Stomach (tissue), 9 donors: ENCODE data around the gene LAMTOR1. TPM values are rescaled to one million over a fixed set of nuclear protein-coding genes. Genes with fewer than 3 reads are reported as not detected.

Experiments
- DNase-seq, 2 donors: peaks; one replicate each; pipeline versions ENCODE4 v3.0.0 to v3.0.0-alpha.2; 2013 to 2019
- H3K27ac ChIP-seq, 5 donors: fragments of 200-600 bp in 4 of 5; sonication (generic) in 4 of 5; one replicate each; pipeline ENCODE4 v1.5.1; 2013 to 2019; ENCODE audit warnings: mild to moderate bottlenecking in 1 of 5, moderate library complexity in 1 of 5
- H3K27me3 ChIP-seq, 3 donors: fragments of 200-600 bp; sonication (generic); one replicate each; pipeline ENCODE4 v1.5.1; 2017 to 2019; ENCODE audit warnings: mixed run types in 1 of 3
- H3K36me3 ChIP-seq, 4 donors: fragments of 200-600 bp; sonication (generic); 1 replicate in 3 of 4; 2 replicates in 1 of 4; pipeline ENCODE4 v1.5.1; 2016 to 2019
- H3K4me1 ChIP-seq, 4 donors: fragments of 200-600 bp; sonication (generic); one replicate each; pipeline ENCODE4 v1.5.1; 2016 to 2019
- H3K4me3 ChIP-seq, 4 donors: fragments of 200-600 bp; sonication (generic) in 3 of 4; one replicate each; pipeline ENCODE4 v1.5.1; 2016 to 2019; ENCODE audit warnings: mild to moderate bottlenecking in 1 of 4
- H3K9me3 ChIP-seq, 4 donors: fragments of 200-600 bp; sonication (generic); one replicate each; pipeline ENCODE4 v1.5.1; 2016 to 2019
- EP300 ChIP-seq: sonication (generic); formaldehyde crosslinking; IDR thresholded peaks from one replicate; pipeline ENCODE4 v1.6.1; 2017; ENCODE audit warnings: antibody characterized with exemption
- POLR2A ChIP-seq, 4 donors: fragments of 450-650 bp; IDR thresholded peaks; one replicate each; pipeline ENCODE4 v1.6.1; 2016; ENCODE audit warnings: antibody characterized with exemption in 4 of 4, control low read depth in 2 of 4, mild to moderate bottlenecking in 1 of 4, moderate library complexity in 1 of 4
- POLR2AphosphoS5 ChIP-seq, 3 donors: sonication (generic); formaldehyde crosslinking; IDR thresholded peaks; one replicate each; pipeline ENCODE4 v1.6.1; 2016; ENCODE audit warnings: antibody characterized with exemption in 3 of 3
- WGBS, 5 donors: extraction: QIAGEN DNeasy Blood & Tissue Kit in 3 of 5; methylation state at CpG; one replicate each; pipeline versions ENCODE4 v1.1.5 to v1.1.7; 2013 to 2018; 5-methylcytosine and 5-hydroxymethylcytosine counted together
- intact Hi-C: fragments of 100-400 bp; cut with DNase I; formaldehyde crosslinking; loops from one replicate; pipeline ENCODE4 v1.15.1; 2023; ENCODE audit warnings: low total_unique reads
- polyA plus RNA-seq, 3 donors: library from polyadenylated mRNA; stranded (reverse); fragments of 200-250 nt; gene quantifications; one replicate each; pipeline ENCODE4 v1.2.3, GENCODE V29; 2013
- total RNA-seq, 5 donors: library from RNA; depleted of rRNA; stranded (reverse); fragments of >200 nt; gene quantifications; one replicate each; pipeline versions ENCODE4 v1.1.0 to v1.2.3, GENCODE V29; 2014 to 2016
- TF ChIP-seq, protein P1 (sequence below), 7 experiments: fragments of 450-650 bp in 4 of 7; fragments of 200-600 bp in 3 of 7; sonication (generic) in 3 of 7; IDR thresholded peaks; one replicate each; pipeline ENCODE4 v1.5.1; 2016 to 2019; ENCODE audit warnings: antibody characterized with exemption in 7 of 7, control low read depth in 2 of 7, mild to moderate bottlenecking in 1 of 7
- donor health status: healthy with polysubstance abuse.
- donor health status: Bipolar disorder and iron deficiency.
- donor health status: healthy.

Gene LAMTOR1
- total and polyA plus RNA-seq, 8 donors = 3.5 to 159 (median 94.3) TPM

DNA sequence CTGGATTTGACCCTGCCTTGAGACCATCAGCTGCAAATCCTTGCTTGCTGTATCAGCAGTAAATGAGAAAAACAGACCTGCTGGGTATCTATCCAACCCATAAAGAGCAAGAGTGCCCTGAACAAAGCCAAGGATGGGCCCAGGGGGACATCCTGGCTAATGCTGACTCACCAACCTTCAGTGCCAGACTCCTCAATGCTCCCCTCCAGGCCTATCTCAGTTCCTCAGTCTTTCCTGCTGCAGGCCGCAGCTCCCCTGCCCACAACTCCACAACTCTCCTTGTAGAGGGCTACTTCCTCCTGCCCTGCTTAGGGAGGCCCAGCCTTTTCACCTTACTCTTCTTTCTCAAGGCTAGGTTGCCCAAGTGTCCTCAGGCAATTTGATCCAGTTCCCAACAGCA, 2.6 kb downstream of the LAMTOR1 start:
- Histone ChIP-seq H3K4me1 (peaks cover 22 to 51% (median 45%) of the 10 kb centered on the region in 4 donors), H3K4me3 (no peak overlapping the region), H3K36me3 (peaks cover 32 to 57% (median 50%) of the 10 kb centered on the region in 4 donors), H3K9me3 (no peaks in the 10 kb centered on the region), H3K27ac (peak overlapping the region in 1 of 5 donors; percentile 51), H3K27me3 (no peaks in the 10 kb centered on the region)
- DNase-seq = no peak
- 69 to 92% (median 83%) methylated on average over 1 of the region's 1 CpG for WGBS, 5 donors
- no peak for TF ChIP-seq EP300
- intact Hi-C loops = no loop called here

GRCh38 chr11:72100009-72100408, 3.1 kb downstream of the LAMTOR1 start:
- 73 to 86% (median 83%) methylated on average over 3 of the region's 3 CpGs for WGBS, 5 donors
- H3K9me3 ChIP-seq = no peaks in the 10 kb centered on the region
- no peak for DNase-seq
- H3K27ac ChIP-seq = peak overlapping the region in 1 of 5 donors; percentile 51
- peaks cover 36 to 61% (median 54%) of the 10 kb centered on the region in 4 donors for H3K36me3 ChIP-seq
- H3K4me1 ChIP-seq = peaks cover 22 to 51% (median 45%) of the 10 kb centered on the region in 4 donors
- intact Hi-C loops = no loop called here
- H3K4me3 ChIP-seq = no peak overlapping the region
- H3K27me3 ChIP-seq = no peaks in the 10 kb centered on the region
- TF ChIP-seq, protein P1, sequence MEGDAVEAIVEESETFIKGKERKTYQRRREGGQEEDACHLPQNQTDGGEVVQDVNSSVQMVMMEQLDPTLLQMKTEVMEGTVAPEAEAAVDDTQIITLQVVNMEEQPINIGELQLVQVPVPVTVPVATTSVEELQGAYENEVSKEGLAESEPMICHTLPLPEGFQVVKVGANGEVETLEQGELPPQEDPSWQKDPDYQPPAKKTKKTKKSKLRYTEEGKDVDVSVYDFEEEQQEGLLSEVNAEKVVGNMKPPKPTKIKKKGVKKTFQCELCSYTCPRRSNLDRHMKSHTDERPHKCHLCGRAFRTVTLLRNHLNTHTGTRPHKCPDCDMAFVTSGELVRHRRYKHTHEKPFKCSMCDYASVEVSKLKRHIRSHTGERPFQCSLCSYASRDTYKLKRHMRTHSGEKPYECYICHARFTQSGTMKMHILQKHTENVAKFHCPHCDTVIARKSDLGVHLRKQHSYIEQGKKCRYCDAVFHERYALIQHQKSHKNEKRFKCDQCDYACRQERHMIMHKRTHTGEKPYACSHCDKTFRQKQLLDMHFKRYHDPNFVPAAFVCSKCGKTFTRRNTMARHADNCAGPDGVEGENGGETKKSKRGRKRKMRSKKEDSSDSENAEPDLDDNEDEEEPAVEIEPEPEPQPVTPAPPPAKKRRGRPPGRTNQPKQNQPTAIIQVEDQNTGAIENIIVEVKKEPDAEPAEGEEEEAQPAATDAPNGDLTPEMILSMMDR (IDR thresholded peaks at IDR 0.05) = no peak
- TF ChIP-seq EP300 (no peak), POLR2A (IDR thresholded peaks at IDR 0.05) (no peak), POLR2AphosphoS5 (IDR thresholded peaks at IDR 0.05) (no peak)

DNA sequence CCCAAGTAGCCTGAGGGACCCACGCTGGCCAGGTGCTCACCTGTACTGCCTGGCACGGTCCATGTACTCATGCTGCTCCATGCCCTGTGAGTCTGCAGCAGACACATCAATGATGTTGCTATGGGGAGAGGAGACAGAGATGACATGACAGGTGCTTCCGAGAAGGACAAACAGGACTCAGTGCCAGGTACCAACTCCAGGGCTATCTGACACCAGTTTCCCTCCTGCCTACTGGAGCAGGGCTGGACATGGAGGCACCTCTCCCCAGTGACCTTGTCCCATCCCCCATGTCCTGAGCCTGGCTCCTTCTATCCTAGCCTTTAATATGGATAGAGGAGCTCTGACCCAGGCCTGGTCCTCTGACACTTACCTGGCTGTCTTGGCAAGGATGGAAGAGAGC, 4.4 kb downstream of the LAMTOR1 start:
- peaks cover 20 to 47% (median 40%) of the 10 kb centered on the region in 4 donors for H3K4me1 ChIP-seq
- DNase-seq = no peak
- no peak overlapping the region for H3K27ac ChIP-seq
- H3K9me3 ChIP-seq = no peaks in the 10 kb centered on the region
- H3K27me3 ChIP-seq = no peaks in the 10 kb centered on the region
- TF ChIP-seq POLR2A (IDR thresholded peaks at IDR 0.05) (no peak), EP300 (no peak), POLR2AphosphoS5 (IDR thresholded peaks at IDR 0.05) (no peak)
- TF ChIP-seq, protein P1 (IDR thresholded peaks at IDR 0.05) = no peak
- 87 to 96% (median 95%) methylated on average over 3 of the region's 3 CpGs for WGBS, 5 donors
- intact Hi-C loops = no loop called here
- no peak overlapping the region for H3K4me3 ChIP-seq
- peaks cover 43 to 74% (median 67%) of the 10 kb centered on the region in 4 donors for H3K36me3 ChIP-seq

GRCh38 chr11:72091292-72091691, 11.8 kb downstream of the LAMTOR1 start:
- intact Hi-C loops = loop anchor here (5.0 kb wide), 1 partner anchor 64 kb away; no protein-coding TSS in a partner anchor
- H3K4me1 ChIP-seq = peaks cover 0 to 29% (median 15%) of the 10 kb centered on the region in 4 donors
- H3K9me3 ChIP-seq = no peaks in the 10 kb centered on the region
- DNase-seq = peak; percentile 71 to 88
- no peak overlapping the region for H3K4me3 ChIP-seq
- peaks cover 17 to 57% (median 49%) of the 10 kb centered on the region in 4 donors for H3K36me3 ChIP-seq
- WGBS, 5 donors = 23 to 41% (median 32%) methylated on average over 4 of the region's 4 CpGs
- H3K27ac ChIP-seq = peak overlapping the region in 4 of 5 donors; percentile 23 to 66 (median 44)
- TF ChIP-seq EP300 (no peak), POLR2A (IDR thresholded peaks at IDR 0.05) (no peak), POLR2AphosphoS5 (IDR thresholded peaks at IDR 0.05) (peak in 1 of 3 donors; percentile 73)
- TF ChIP-seq, protein P1 (IDR thresholded peaks at IDR 0.05) = peak in 6 of 7 experiments; percentile 29 to 96 (median 86)
- H3K27me3 ChIP-seq = no peaks in the 10 kb centered on the region
